Naive thymus-derived CD4-positive, alpha-beta T cell (primary cell): ENCODE measurements around the gene FRMD4A. TPM values are rescaled to one million over a fixed set of nuclear protein-coding genes. Genes with fewer than 3 reads are reported as not detected.

ENCODE experiments used
- ATAC-seq: fragments of 150-1000 bp; cut with Tn5 transposase; 2 replicates; pipeline ENCODE4 v1.10.0; 2021; ENCODE audit warnings: mild to moderate bottlenecking, moderate library complexity
- CTCF ChIA-PET: fragments of 350-600 bp; sonication (Branson Sonifier 250); formaldehyde crosslinking; loops from one replicate; lab custom pipeline; 2021; ENCODE audit warnings: antibody characterized with exemption; lab: Charles Lee
- POLR2A ChIA-PET: fragments of 350-600 bp; sonication (Branson Sonifier 250); formaldehyde crosslinking; loops from one replicate; lab custom pipeline; 2021; ENCODE audit warnings: antibody characterized with exemption, inconsistent platforms; lab: Charles Lee
- DNase-seq, 9 donors: peaks; one replicate each; pipeline versions ENCODE4 v3.0.0 to v3.0.0-alpha.2; 2020 to 2022; ENCODE audit warnings: mixed read lengths in 1 of 9
- H3K27ac ChIP-seq: one replicate; pipeline ENCODE4 v1.7.0; 2013; ENCODE audit warnings: mild to moderate bottlenecking, low read depth, low read length, moderate library complexity
- H3K27me3 ChIP-seq, 2 donors: one replicate each; pipeline ENCODE4 v1.7.0; 2013; ENCODE audit warnings: low read length in 2 of 2, mild to moderate bottlenecking in 2 of 2, moderate library complexity in 2 of 2; ENCODE audit not compliant: control insufficient read depth in 2 of 2, insufficient read depth in 2 of 2
- H3K36me3 ChIP-seq, 3 experiments: 1 replicate in 2 of 3; 2 replicates in 1 of 3; pipeline ENCODE4 v1.7.0; 2013; ENCODE audit warnings: low read length in 3 of 3, mild to moderate bottlenecking in 3 of 3, moderate library complexity in 1 of 3; ENCODE audit not compliant: insufficient read depth in 3 of 3, control insufficient read depth in 2 of 3
- H3K4me1 ChIP-seq, 2 donors: one replicate each; pipeline ENCODE4 v1.7.0; 2013; ENCODE audit warnings: low read length in 2 of 2, mild to moderate bottlenecking in 2 of 2, moderate library complexity in 1 of 2; ENCODE audit not compliant: control insufficient read depth in 2 of 2, insufficient read depth in 2 of 2
- H3K4me3 ChIP-seq: 2 replicates; pipeline ENCODE4 v1.7.0; 2013; ENCODE audit warnings: mild to moderate bottlenecking, low read length
- H3K9me3 ChIP-seq, 3 experiments: 1 replicate in 2 of 3; 2 replicates in 1 of 3; pipeline ENCODE4 v1.7.0; 2013; ENCODE audit warnings: low read length in 3 of 3; ENCODE audit not compliant: control insufficient read depth in 2 of 3
- H3K27ac Mint-ChIP-seq, 9 donors: one replicate each; pipeline ENCODE4 v1.8.0; 2020 to 2022; ENCODE audit warnings: mixed read lengths in 9 of 9, mild to moderate bottlenecking in 8 of 9, moderate library complexity in 5 of 9, inconsistent platforms in 2 of 9
- H3K27me3 Mint-ChIP-seq, 5 donors: one replicate each; pipeline ENCODE4 v1.8.0; 2021 to 2022; ENCODE audit warnings: mixed read lengths in 5 of 5, mild to moderate bottlenecking in 1 of 5
- H3K36me3 Mint-ChIP-seq, 5 donors: one replicate each; pipeline ENCODE4 v1.8.0; 2020 to 2022; ENCODE audit warnings: mixed read lengths in 5 of 5, mild to moderate bottlenecking in 3 of 5, inconsistent platforms in 1 of 5
- H3K4me1 Mint-ChIP-seq, 7 donors: one replicate each; pipeline ENCODE4 v1.8.0; 2020 to 2022; ENCODE audit warnings: mixed read lengths in 7 of 7, mild to moderate bottlenecking in 3 of 7, inconsistent platforms in 1 of 7
- H3K4me3 Mint-ChIP-seq, 10 donors: one replicate each; pipeline ENCODE4 v1.8.0; 2020 to 2022; ENCODE audit warnings: mild to moderate bottlenecking in 10 of 10, mixed read lengths in 10 of 10, moderate library complexity in 6 of 10, inconsistent platforms in 2 of 10
- H3K9me3 Mint-ChIP-seq, 11 donors: one replicate each; pipeline ENCODE4 v1.8.0; 2020 to 2022; ENCODE audit warnings: mixed read lengths in 11 of 11, mild to moderate bottlenecking in 4 of 11, inconsistent platforms in 1 of 11, moderate library complexity in 1 of 11
- intact Hi-C, 2 donors: fragments of 100-400 bp; cut with micrococcal nuclease; formaldehyde crosslinking; loops; one replicate each; pipeline ENCODE4 v1.15.1; 2023
- polyA plus RNA-seq, 2 donors: library from polyadenylated mRNA; unstranded; fragments of 300-500 nt; fragmentation: Illumina TruSeq; gene quantifications; one replicate each; pipeline ENCODE4 v1.2.3, GENCODE V29; 2021
- total RNA-seq, 6 experiments: library from RNA in 5 of 6; stranded (reverse) in 5 of 6; gene quantifications; 1 replicate in 5 of 6; 2 replicates in 1 of 6; pipeline ENCODE4 v1.2.3 and lab custom pipeline; 2021 to 2026

Gene FRMD4A
- total and polyA plus RNA-seq, 7 experiments from 2014 or later, result 0.10 to 3.1 (median 0.62) TPM

GRCh38 chr10:14261336-14261735 is 69.4 kb downstream of the FRMD4A start:
- ATAC-seq (no peak), DNase-seq (no peak)
- H3K4me3 Mint-ChIP-seq, result no peak overlapping the region
- intact Hi-C loops, result no loop called here
- ChIA-PET CTCF (no interaction called here), POLR2A (no interaction called here)
- H3K27me3 ChIP-seq, result no peaks in the 10 kb centered on the region
- H3K36me3 ChIP-seq, result no peaks in the 10 kb centered on the region
- no peak overlapping the region for H3K4me3 ChIP-seq
- H3K27ac ChIP-seq, result no peak overlapping the region
- H3K27ac Mint-ChIP-seq, result no peak overlapping the region
- H3K9me3 ChIP-seq, result no peaks in the 10 kb centered on the region
- H3K9me3 Mint-ChIP-seq, result peaks cover 0 to 4% (median 0%) of the 10 kb centered on the region in 11 donors
- H3K4me1 Mint-ChIP-seq, result peaks cover 0 to 1% (median 0%) of the 10 kb centered on the region in 7 donors
- H3K36me3 Mint-ChIP-seq, result no peaks in the 10 kb centered on the region
- H3K4me1 ChIP-seq, result no peaks in the 10 kb centered on the region
- H3K27me3 Mint-ChIP-seq, result peaks cover 4 to 22% (median 13%) of the 10 kb centered on the region in 5 donors

- intact Hi-C loops, result no loop called here
- no peaks in the 10 kb centered on the region for H3K4me1 ChIP-seq
- no peak overlapping the region for H3K4me3 ChIP-seq
- H3K36me3 ChIP-seq, result no peaks in the 10 kb centered on the region
- Mint-ChIP-seq H3K4me3 (no peak overlapping the region), H3K36me3 (no peaks in the 10 kb centered on the region), H3K4me1 (peaks cover 0 to 1% (median 0%) of the 10 kb centered on the region in 7 donors), H3K27ac (no peak overlapping the region), H3K27me3 (peaks cover 4 to 25% (median 15%) of the 10 kb centered on the region in 5 donors), H3K9me3 (peaks cover 0 to 4% (median 0%) of the 10 kb centered on the region in 11 donors)
- ChIA-PET POLR2A (no interaction called here), CTCF (no interaction called here)
- DNase-seq, result no peak
- no peaks in the 10 kb centered on the region for H3K27me3 ChIP-seq
- H3K9me3 ChIP-seq, result no peaks in the 10 kb centered on the region
- ATAC-seq, result no peak
- no peak overlapping the region for H3K27ac ChIP-seq
Observed at GRCh38 chr10:14259696-14260566, 70.8 kb downstream of the FRMD4A start.

- Mint-ChIP-seq H3K36me3 (peaks cover 0 to 4% (median 0%) of the 10 kb centered on the region in 5 donors), H3K27me3 (peaks cover 5 to 23% (median 14%) of the 10 kb centered on the region in 5 donors), H3K27ac (no peak overlapping the region), H3K9me3 (peaks cover 0 to 18% (median 9%) of the 10 kb centered on the region in 11 donors), H3K4me1 (no peaks in the 10 kb centered on the region), H3K4me3 (no peak overlapping the region)
- H3K27ac ChIP-seq, result no peak overlapping the region
- DNase-seq (no peak), ATAC-seq (no peak)
- no peaks in the 10 kb centered on the region for H3K27me3 ChIP-seq
- intact Hi-C loops, result no loop called here
- no peaks in the 10 kb centered on the region for H3K4me1 ChIP-seq
- CTCF ChIA-PET, result no interaction called here
- POLR2A ChIA-PET, result no interaction called here
- no peaks in the 10 kb centered on the region for H3K36me3 ChIP-seq
- H3K4me3 ChIP-seq, result no peak overlapping the region
- H3K9me3 ChIP-seq, result peaks cover 0 to 6% (median 0%) of the 10 kb centered on the region in 3 experiments
Observed at GRCh38 chr10:14254368-14254767, 76.4 kb downstream of the FRMD4A start.

- Histone ChIP-seq H3K9me3 (peaks cover 0 to 6% (median 0%) of the 10 kb centered on the region in 3 experiments), H3K27me3 (no peaks in the 10 kb centered on the region), H3K36me3 (no peaks in the 10 kb centered on the region), H3K4me3 (no peak overlapping the region), H3K27ac (no peak overlapping the region), H3K4me1 (no peaks in the 10 kb centered on the region)
- ChIA-PET CTCF (no interaction called here), POLR2A (no interaction called here)
- H3K9me3 Mint-ChIP-seq, result peaks cover 0 to 18% (median 9%) of the 10 kb centered on the region in 11 donors
- H3K27ac Mint-ChIP-seq, result no peak overlapping the region
- peaks cover 0 to 4% (median 0%) of the 10 kb centered on the region in 5 donors for H3K36me3 Mint-ChIP-seq
- no peak for DNase-seq
- ATAC-seq, result no peak
- H3K4me1 Mint-ChIP-seq, result no peaks in the 10 kb centered on the region
- peaks cover 5 to 23% (median 14%) of the 10 kb centered on the region in 5 donors for H3K27me3 Mint-ChIP-seq
- intact Hi-C loops, result no loop called here
- no peak overlapping the region for H3K4me3 Mint-ChIP-seq
Observed at GRCh38 chr10:14253711-14254110, 77.0 kb downstream of the FRMD4A start.

GRCh38 chr10:14253079-14253478 is 77.6 kb downstream of the FRMD4A start:
- H3K27ac ChIP-seq, result no peak overlapping the region
- no peaks in the 10 kb centered on the region for H3K36me3 ChIP-seq
- POLR2A ChIA-PET, result no interaction called here
- H3K9me3 Mint-ChIP-seq, result peaks cover 0 to 18% (median 7%) of the 10 kb centered on the region in 11 donors
- H3K27me3 ChIP-seq, result no peaks in the 10 kb centered on the region
- no peaks in the 10 kb centered on the region for H3K4me1 ChIP-seq
- H3K4me3 ChIP-seq, result no peak overlapping the region
- no peak for DNase-seq
- CTCF ChIA-PET, result no interaction called here
- peaks cover 0 to 6% (median 0%) of the 10 kb centered on the region in 3 experiments for H3K9me3 ChIP-seq
- intact Hi-C loops, result no loop called here
- H3K4me1 Mint-ChIP-seq, result no peaks in the 10 kb centered on the region
- H3K36me3 Mint-ChIP-seq, result peaks cover 0 to 4% (median 0%) of the 10 kb centered on the region in 5 donors
- H3K27me3 Mint-ChIP-seq, result peaks cover 5 to 23% (median 14%) of the 10 kb centered on the region in 5 donors
- no peak for ATAC-seq
- no peak overlapping the region for H3K27ac Mint-ChIP-seq
- H3K4me3 Mint-ChIP-seq, result no peak overlapping the region

- POLR2A ChIA-PET, result no interaction called here
- intact Hi-C loops, result no loop called here
- Histone ChIP-seq H3K4me3 (no peak overlapping the region), H3K36me3 (no peaks in the 10 kb centered on the region), H3K27ac (no peak overlapping the region), H3K4me1 (no peaks in the 10 kb centered on the region), H3K27me3 (no peaks in the 10 kb centered on the region), H3K9me3 (peaks cover 0 to 6% (median 0%) of the 10 kb centered on the region in 3 experiments)
- H3K9me3 Mint-ChIP-seq, result peaks cover 0 to 18% (median 7%) of the 10 kb centered on the region in 11 donors
- ATAC-seq, result no peak
- CTCF ChIA-PET, result no interaction called here
- H3K27ac Mint-ChIP-seq, result no peak overlapping the region
- no peak for DNase-seq
- peaks cover 5 to 27% (median 11%) of the 10 kb centered on the region in 5 donors for H3K27me3 Mint-ChIP-seq
- H3K4me3 Mint-ChIP-seq, result no peak overlapping the region
- H3K36me3 Mint-ChIP-seq, result peaks cover 0 to 4% (median 0%) of the 10 kb centered on the region in 5 donors
- H3K4me1 Mint-ChIP-seq, result no peaks in the 10 kb centered on the region
Observed at GRCh38 chr10:14250496-14251076, 80.1 kb downstream of the FRMD4A start.
